OCI-LY3 (cell line): Measurements from ENCODE around the gene ATP11C.

ENCODE experiments used
- H2AFZ ChIP-seq: fragments of 200-600, 300-600 bp; shearing (Covaris generic); 2 replicates; pipeline ENCODE4 v1.6.0; 2014; ENCODE audit warnings: antibody characterized with exemption, low read depth, low read length
- H3K27ac ChIP-seq: fragments of 200-600, 300-600 bp; sonication (generic); 2 replicates; pipeline ENCODE4 v1.5.1; 2014; ENCODE audit warnings: mild to moderate bottlenecking, low read length, moderate library complexity, mixed read lengths
- H3K27me3 ChIP-seq: fragments of 200-600, 300-600 bp; sonication (generic); 2 replicates; pipeline ENCODE4 v1.6.1; 2014; ENCODE audit warnings: low read depth, low read length, mixed read lengths
- H3K36me3 ChIP-seq: fragments of 200-600, 300-600 bp; sonication (generic); replicated peaks from 2 replicates; pipeline ENCODE3; 2014; ENCODE audit warnings: low read depth, low read length, mixed read lengths
- H3K4me1 ChIP-seq: fragments of 300-600, 200-600 bp; sonication (generic); 2 replicates; pipeline ENCODE4 v1.6.1; 2014; ENCODE audit warnings: low read length, mixed read lengths
- H3K4me2 ChIP-seq: fragments of 200-600, 300-600 bp; sonication (generic); 2 replicates; pipeline ENCODE4 v1.6.1; 2014; ENCODE audit warnings: low read length, mixed read lengths
- H3K4me3 ChIP-seq: fragments of 300-600, 200-600 bp; sonication (generic); 2 replicates; pipeline ENCODE4 v1.5.1; 2014; ENCODE audit warnings: antibody characterized with exemption, mild to moderate bottlenecking, low read length, moderate library complexity
- H3K79me2 ChIP-seq: fragments of 300-600, 200-600 bp; shearing (Covaris generic); 2 replicates; pipeline ENCODE4 v1.6.1; 2014; ENCODE audit warnings: mild to moderate bottlenecking, low read length, mixed read lengths
- H3K9ac ChIP-seq: fragments of 300-600, 200-600 bp; shearing (Covaris generic); 2 replicates; pipeline ENCODE4 v1.6.0; 2014; ENCODE audit warnings: mild to moderate bottlenecking, low read length, moderate library complexity
- H3K9me3 ChIP-seq: fragments of 200-600, 300-600 bp; shearing (Covaris generic); 2 replicates; pipeline ENCODE4 v1.6.1; 2014; ENCODE audit warnings: low read length, mixed read lengths; ENCODE audit not compliant: insufficient read depth
- H4K20me1 ChIP-seq: fragments of 200-600, 300-600 bp; sonication (generic); 2 replicates; pipeline ENCODE4 v1.6.1; 2016; ENCODE audit warnings: low read length, mixed read lengths; ENCODE audit not compliant: insufficient read depth
- EZH2phosphoT487 ChIP-seq: fragments of 200-600 bp; shearing (Covaris generic); IDR thresholded peaks from 2 replicates; pipeline ENCODE4 v1.6.1; 2018; ENCODE audit warnings: antibody characterized with exemption, mixed run types, low read depth
- TF ChIP-seq, protein P1 (sequence below): fragments of 200-600, 300-600 bp; sonication (generic); IDR thresholded peaks from 2 replicates; pipeline ENCODE4 v1.5.1; 2014; ENCODE audit warnings: antibody characterized with exemption, low read length, low read depth

Gene ATP11C

DNA sequence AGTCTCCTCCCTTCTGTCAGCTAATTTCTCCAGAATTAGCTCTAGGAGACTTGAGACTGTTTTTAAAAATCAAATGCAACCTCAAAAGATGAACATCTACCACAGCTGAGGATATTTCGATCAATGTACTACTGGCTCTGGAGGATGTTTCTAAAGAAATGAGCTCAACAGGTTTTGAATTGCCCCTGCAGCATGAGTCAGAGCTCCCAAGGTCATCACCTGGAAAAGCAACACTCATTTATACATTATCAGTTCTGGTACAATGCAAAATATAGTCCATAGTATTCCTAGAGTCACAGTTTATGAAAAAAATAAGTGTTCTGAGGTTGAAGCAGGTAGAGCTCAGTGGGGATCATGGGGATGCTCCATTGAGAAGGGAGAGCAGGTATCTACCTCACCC is 174.0 kb downstream of the ATP11C start:
- H3K27ac ChIP-seq: no peak overlapping the region
- no peak overlapping the region for H3K4me2 ChIP-seq
- TF ChIP-seq, protein P1, sequence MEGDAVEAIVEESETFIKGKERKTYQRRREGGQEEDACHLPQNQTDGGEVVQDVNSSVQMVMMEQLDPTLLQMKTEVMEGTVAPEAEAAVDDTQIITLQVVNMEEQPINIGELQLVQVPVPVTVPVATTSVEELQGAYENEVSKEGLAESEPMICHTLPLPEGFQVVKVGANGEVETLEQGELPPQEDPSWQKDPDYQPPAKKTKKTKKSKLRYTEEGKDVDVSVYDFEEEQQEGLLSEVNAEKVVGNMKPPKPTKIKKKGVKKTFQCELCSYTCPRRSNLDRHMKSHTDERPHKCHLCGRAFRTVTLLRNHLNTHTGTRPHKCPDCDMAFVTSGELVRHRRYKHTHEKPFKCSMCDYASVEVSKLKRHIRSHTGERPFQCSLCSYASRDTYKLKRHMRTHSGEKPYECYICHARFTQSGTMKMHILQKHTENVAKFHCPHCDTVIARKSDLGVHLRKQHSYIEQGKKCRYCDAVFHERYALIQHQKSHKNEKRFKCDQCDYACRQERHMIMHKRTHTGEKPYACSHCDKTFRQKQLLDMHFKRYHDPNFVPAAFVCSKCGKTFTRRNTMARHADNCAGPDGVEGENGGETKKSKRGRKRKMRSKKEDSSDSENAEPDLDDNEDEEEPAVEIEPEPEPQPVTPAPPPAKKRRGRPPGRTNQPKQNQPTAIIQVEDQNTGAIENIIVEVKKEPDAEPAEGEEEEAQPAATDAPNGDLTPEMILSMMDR: no peak
- no peak for TF ChIP-seq EZH2phosphoT487
- no peaks in the 10 kb centered on the region; the same call in 1 of the 2 replicates for H3K9me3 ChIP-seq
- no peak overlapping the region for H3K4me3 ChIP-seq
- H3K27me3 ChIP-seq: no peaks in the 10 kb centered on the region
- H2AFZ ChIP-seq: no peak overlapping the region
- H4K20me1 ChIP-seq: no peaks in the 10 kb centered on the region
- H3K36me3 ChIP-seq: peaks cover 9% of the 10 kb centered on the region
- no peaks in the 10 kb centered on the region for H3K79me2 ChIP-seq
- no peaks in the 10 kb centered on the region for H3K4me1 ChIP-seq
- no peak overlapping the region for H3K9ac ChIP-seq

DNA sequence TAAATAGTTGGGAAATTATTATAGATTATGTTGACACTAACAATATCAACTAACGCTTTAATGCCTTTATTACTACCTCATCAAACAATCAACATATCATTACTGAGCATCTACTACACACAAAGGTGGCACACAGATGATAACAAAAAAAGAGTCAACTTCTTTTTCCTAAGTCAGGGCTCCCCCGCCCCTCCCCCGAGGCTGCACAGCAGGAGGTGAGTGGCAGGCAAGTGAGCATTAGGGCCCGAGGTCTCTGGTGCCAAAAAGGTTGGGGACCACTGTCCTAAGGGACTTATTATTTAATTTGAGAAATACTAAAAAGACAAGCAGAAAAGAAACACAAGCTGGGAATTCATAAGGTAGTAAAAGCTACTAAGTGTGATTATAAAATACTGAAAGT is 174.6 kb downstream of the ATP11C start:
- Histone ChIP-seq H3K4me2 (no peak overlapping the region), H3K9me3 (no peaks in the 10 kb centered on the region; the same call in 1 of the 2 replicates), H3K79me2 (no peaks in the 10 kb centered on the region), H3K4me1 (no peaks in the 10 kb centered on the region), H3K9ac (no peak overlapping the region), H3K4me3 (no peak overlapping the region), H3K27me3 (no peaks in the 10 kb centered on the region), H3K27ac (no peak overlapping the region), H3K36me3 (peaks cover 8% of the 10 kb centered on the region), H2AFZ (no peak overlapping the region), H4K20me1 (no peaks in the 10 kb centered on the region)
- no peak for TF ChIP-seq EZH2phosphoT487
- TF ChIP-seq, protein P1: no peak

GRCh38 chrX:139751053-139751452 is 181.8 kb downstream of the ATP11C start:
- Histone ChIP-seq H3K4me2 (no peak overlapping the region), H3K4me3 (no peak overlapping the region), H3K27ac (no peak overlapping the region), H3K79me2 (no peaks in the 10 kb centered on the region), H2AFZ (no peak overlapping the region), H3K9ac (no peak overlapping the region), H4K20me1 (no peaks in the 10 kb centered on the region), H3K27me3 (no peaks in the 10 kb centered on the region), H3K4me1 (no peaks in the 10 kb centered on the region), H3K9me3 (no peaks in the 10 kb centered on the region; the same call in 1 of the 2 replicates), H3K36me3 (peaks cover 10% of the 10 kb centered on the region)
- no peak for TF ChIP-seq EZH2phosphoT487
- TF ChIP-seq, protein P1: no peak

DNA sequence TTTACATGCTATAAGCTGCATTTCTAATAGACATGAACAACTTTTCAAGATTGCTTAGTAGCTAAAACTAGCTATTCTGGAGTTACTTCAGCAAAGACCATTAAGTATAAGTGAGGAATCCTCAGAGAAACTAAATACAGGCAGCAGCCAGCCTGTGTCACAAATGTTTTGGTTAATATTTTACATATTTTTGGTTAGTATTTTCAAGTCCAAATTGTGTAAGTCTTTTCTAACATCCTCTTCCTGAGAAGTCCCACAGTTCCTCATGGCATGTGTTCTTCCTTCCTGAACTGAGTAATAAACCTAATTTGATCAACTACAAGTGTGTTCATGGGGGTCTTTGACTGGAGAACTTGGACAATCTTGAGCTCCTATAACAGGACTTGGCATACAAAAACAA is 182.5 kb downstream of the ATP11C start:
- H3K9ac ChIP-seq: no peak overlapping the region
- H3K4me3 ChIP-seq: no peak overlapping the region
- H3K27ac ChIP-seq: no peak overlapping the region
- no peaks in the 10 kb centered on the region; the same call in 1 of the 2 replicates for H3K9me3 ChIP-seq
- no peak overlapping the region for H3K4me2 ChIP-seq
- TF ChIP-seq EZH2phosphoT487: no peak
- TF ChIP-seq, protein P1: no peak
- no peaks in the 10 kb centered on the region for H4K20me1 ChIP-seq
- no peak overlapping the region for H2AFZ ChIP-seq
- peaks cover 8% of the 10 kb centered on the region for H3K36me3 ChIP-seq
- H3K79me2 ChIP-seq: no peaks in the 10 kb centered on the region
- no peaks in the 10 kb centered on the region for H3K27me3 ChIP-seq
- H3K4me1 ChIP-seq: no peaks in the 10 kb centered on the region
